NB4 (cell line): ENCODE measurements around the gene DBI.
A peak's percentile ranks its signal among the peaks of the same experiment; 100 is the strongest.

ENCODE experiments used
- DNase-seq: peaks from one replicate; pipeline ENCODE4 v3.0.0; 2010; ENCODE audit warnings: low read depth
- H3K4me3 ChIP-seq: one replicate; pipeline ENCODE4 v1.5.1; 2011; ENCODE audit warnings: mild to moderate bottlenecking, low read depth, low read length, moderate library complexity
- CTCF ChIP-seq: IDR thresholded peaks from one replicate; pipeline ENCODE4 v1.5.1; 2012; ENCODE audit warnings: low read depth, low read length
- MAX ChIP-seq: IDR thresholded peaks from 2 replicates; pipeline ENCODE4 v1.6.1; 2011; ENCODE audit warnings: low read depth, low read length
- MYC ChIP-seq: IDR thresholded peaks from 2 replicates; pipeline ENCODE4 v1.6.1; 2011; ENCODE audit warnings: low read depth, low read length
- POLR2A ChIP-seq: IDR thresholded peaks from 2 replicates; pipeline ENCODE4 v1.6.1; 2011; ENCODE audit warnings: mild to moderate bottlenecking; ENCODE audit not compliant: insufficient read length; ENCODE audit errors: extremely low read depth

The DBI gene

GRCh38 chr2:119405151-119405550 is 38.4 kb downstream of the DBI start:
- no peak overlapping the region for H3K4me3 ChIP-seq
- no peak for DNase-seq
- TF ChIP-seq MYC (no peak), CTCF (no peak), POLR2A (no peak), MAX (no peak)

- H3K4me3 ChIP-seq: no peak overlapping the region
- TF ChIP-seq CTCF: peak; percentile 72
- TF ChIP-seq MYC: no peak
- DNase-seq: peak; percentile 78
Measured at GRCh38 chr2:119407430-119408220, 40.8 kb downstream of the DBI start.

- TF ChIP-seq MAX (no peak), CTCF (no peak), MYC (no peak), POLR2A (no peak)
- no peak overlapping the region for H3K4me3 ChIP-seq
Measured at GRCh38 chr2:119408221-119408619, 41.4 kb downstream of the DBI start.

GRCh38 chr2:119409506-119409905 is 42.7 kb downstream of the DBI start:
- H3K4me3 ChIP-seq: no peak overlapping the region
- DNase-seq: no peak
- no peak for TF ChIP-seq MAX
- no peak for TF ChIP-seq CTCF
- TF ChIP-seq MYC: no peak
- no peak for TF ChIP-seq POLR2A

More at GRCh38 chr2:119408221-119408619, 41.4 kb downstream of the DBI start:
- DNase-seq: no peak

- no peak for TF ChIP-seq CTCF
- no peak for TF ChIP-seq MYC
- TF ChIP-seq MAX: no peak
- TF ChIP-seq POLR2A: no peak
- no peak overlapping the region for H3K4me3 ChIP-seq
- DNase-seq: no peak
Measured at GRCh38 chr2:119414894-119415293, 48.1 kb downstream of the DBI start.

- no peak for TF ChIP-seq CTCF
- no peak for TF ChIP-seq MAX
- TF ChIP-seq POLR2A: no peak
- no peak for TF ChIP-seq MYC
- no peak overlapping the region for H3K4me3 ChIP-seq
- no peak for DNase-seq
Measured at GRCh38 chr2:119415630-119416029, 48.9 kb downstream of the DBI start.
